ENCODE results near the gene RCOR3.
"Not testable (repeated sequence)": the region's sequence is repeated elsewhere in the genome, so short reads cannot be mapped to it uniquely, and the experiment has no call there.

The RCOR3 gene

DNA sequence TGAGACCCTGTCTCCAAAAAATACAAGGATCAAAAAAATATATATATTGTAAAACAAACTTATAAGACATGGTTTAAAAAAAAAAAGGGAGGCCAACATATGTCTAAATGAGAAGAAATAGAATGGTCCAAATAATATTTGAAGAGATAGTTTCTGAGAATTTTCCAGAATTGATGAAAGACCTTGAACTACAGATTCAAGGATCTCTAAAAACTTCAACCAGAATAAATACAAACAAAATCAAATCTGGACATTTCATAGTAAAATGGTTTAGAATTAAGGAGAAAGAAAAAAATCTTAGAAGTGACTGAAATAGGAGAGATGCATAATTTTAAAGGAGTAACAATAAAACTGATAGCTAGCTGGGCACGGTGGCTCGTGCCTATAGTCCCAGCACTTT lies 45.5 kb upstream of the RCOR3 start:
- Histone ChIP-seq H3K9me3 (ENCODE audit: insufficient read depth, low read depth, low read length) (no peaks in the 10 kb centered on the region), H3K79me2 (ENCODE audit: insufficient read depth, low read length) (no peaks in the 10 kb centered on the region), H3K4me1 (ENCODE audit: insufficient read depth, low read length, poor library complexity, severe bottlenecking) (no peaks in the 10 kb centered on the region), H3K9ac (ENCODE audit: low read depth, low read length, poor library complexity, severe bottlenecking) (no peak overlapping the region), H2AFZ (ENCODE audit: low read length) (no peak overlapping the region), H3K4me3 (ENCODE audit: low read length, poor library complexity, severe bottlenecking) (no peak overlapping the region), H3K27me3 (ENCODE audit: insufficient read depth, low read length, poor library complexity, severe bottlenecking) (no peaks in the 10 kb centered on the region), H3K36me3 (ENCODE audit: insufficient read depth, low read length) (no peaks in the 10 kb centered on the region), H3K4me2 (ENCODE audit: low read depth, low read length, poor library complexity, severe bottlenecking) (no peak overlapping the region), H3K9me2 (replicated peaks; ENCODE audit: low read depth, low read length) (no peaks in the 10 kb centered on the region), H3F3A (ENCODE audit: low read depth) (no peaks in the 10 kb centered on the region), H4K20me1 (ENCODE audit: insufficient read depth, low read length, poor library complexity, severe bottlenecking) (no peaks in the 10 kb centered on the region)
- TF ChIP-seq EZH2phosphoT487 (IDR thresholded peaks at IDR 0.05; ENCODE audit: borderline replicate concordance) = no peak

DNA sequence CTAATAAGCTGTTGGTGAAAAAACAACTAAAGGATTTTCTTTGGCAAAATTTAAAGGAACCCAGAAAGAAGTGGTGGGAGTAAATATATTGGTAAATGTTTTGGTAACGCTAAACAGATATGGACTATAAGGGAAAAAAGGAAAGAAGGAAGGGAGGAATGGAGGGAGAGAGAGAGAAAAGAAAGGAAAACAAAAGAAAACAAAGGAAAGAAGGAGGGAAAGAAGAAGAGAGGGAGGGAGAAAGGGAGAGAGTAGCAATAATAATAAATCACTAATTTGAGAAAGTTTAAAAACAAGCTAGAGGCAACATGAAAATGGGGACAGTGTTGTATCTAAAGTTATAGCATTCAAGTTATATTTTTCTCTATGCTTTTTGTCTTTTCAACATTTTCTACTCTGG lies 43.6 kb upstream of the RCOR3 start:
- no peaks in the 10 kb centered on the region for H4K20me1 ChIP-seq (ENCODE audit: insufficient read depth, low read length, poor library complexity, severe bottlenecking)
- TF ChIP-seq, protein P1, sequence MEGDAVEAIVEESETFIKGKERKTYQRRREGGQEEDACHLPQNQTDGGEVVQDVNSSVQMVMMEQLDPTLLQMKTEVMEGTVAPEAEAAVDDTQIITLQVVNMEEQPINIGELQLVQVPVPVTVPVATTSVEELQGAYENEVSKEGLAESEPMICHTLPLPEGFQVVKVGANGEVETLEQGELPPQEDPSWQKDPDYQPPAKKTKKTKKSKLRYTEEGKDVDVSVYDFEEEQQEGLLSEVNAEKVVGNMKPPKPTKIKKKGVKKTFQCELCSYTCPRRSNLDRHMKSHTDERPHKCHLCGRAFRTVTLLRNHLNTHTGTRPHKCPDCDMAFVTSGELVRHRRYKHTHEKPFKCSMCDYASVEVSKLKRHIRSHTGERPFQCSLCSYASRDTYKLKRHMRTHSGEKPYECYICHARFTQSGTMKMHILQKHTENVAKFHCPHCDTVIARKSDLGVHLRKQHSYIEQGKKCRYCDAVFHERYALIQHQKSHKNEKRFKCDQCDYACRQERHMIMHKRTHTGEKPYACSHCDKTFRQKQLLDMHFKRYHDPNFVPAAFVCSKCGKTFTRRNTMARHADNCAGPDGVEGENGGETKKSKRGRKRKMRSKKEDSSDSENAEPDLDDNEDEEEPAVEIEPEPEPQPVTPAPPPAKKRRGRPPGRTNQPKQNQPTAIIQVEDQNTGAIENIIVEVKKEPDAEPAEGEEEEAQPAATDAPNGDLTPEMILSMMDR (conservative IDR thresholded peaks at IDR 0.05; ENCODE audit: low read length) = no peak
- TF ChIP-seq EZH2phosphoT487 (IDR thresholded peaks at IDR 0.05; ENCODE audit: borderline replicate concordance) = no peak
- no peak overlapping the region for H3K4me3 ChIP-seq (ENCODE audit: low read length, poor library complexity, severe bottlenecking)
- no peaks in the 10 kb centered on the region for H3K79me2 ChIP-seq (ENCODE audit: insufficient read depth, low read length)
- H2AFZ ChIP-seq (ENCODE audit: low read length) = no peak overlapping the region
- no peak overlapping the region for H3K9ac ChIP-seq (ENCODE audit: low read depth, low read length, poor library complexity, severe bottlenecking)
- H3K9me2 ChIP-seq (replicated peaks; ENCODE audit: low read depth, low read length) = no peaks in the 10 kb centered on the region
- H3K9me3 ChIP-seq (ENCODE audit: insufficient read depth, low read depth, low read length) = no peaks in the 10 kb centered on the region
- no peaks in the 10 kb centered on the region for H3K27me3 ChIP-seq (ENCODE audit: insufficient read depth, low read length, poor library complexity, severe bottlenecking)
- no peak overlapping the region for H3K4me2 ChIP-seq (ENCODE audit: low read depth, low read length, poor library complexity, severe bottlenecking)
- no peaks in the 10 kb centered on the region for H3K4me1 ChIP-seq (ENCODE audit: insufficient read depth, low read length, poor library complexity, severe bottlenecking)
- no peaks in the 10 kb centered on the region for H3F3A ChIP-seq (ENCODE audit: low read depth)
- H3K36me3 ChIP-seq (ENCODE audit: insufficient read depth, low read length) = no peaks in the 10 kb centered on the region

DNA sequence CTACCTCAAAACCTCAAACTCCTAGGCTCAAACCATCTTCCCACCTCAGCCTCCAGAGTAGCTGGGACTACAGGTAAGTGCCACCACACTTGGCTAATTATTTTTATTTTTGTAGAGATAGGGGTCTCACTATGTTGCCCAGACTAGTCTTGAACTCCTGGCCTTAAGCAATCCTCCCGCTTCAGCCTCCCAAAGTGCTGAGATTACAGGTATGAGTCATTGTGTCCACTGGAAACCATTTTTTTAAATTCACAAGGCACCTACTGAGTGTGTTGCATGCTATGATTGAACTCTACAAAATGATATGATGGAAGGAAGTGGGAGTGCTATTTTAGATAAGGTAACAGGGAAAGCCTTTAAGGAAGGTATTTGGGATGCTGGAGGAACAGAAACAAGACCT lies 41.8 kb upstream of the RCOR3 start:
- H3K9me3 ChIP-seq (ENCODE audit: insufficient read depth, low read depth, low read length) = no peaks in the 10 kb centered on the region
- no peaks in the 10 kb centered on the region for H3F3A ChIP-seq (ENCODE audit: low read depth)
- H3K79me2 ChIP-seq (ENCODE audit: insufficient read depth, low read length) = no peaks in the 10 kb centered on the region
- no peak overlapping the region for H3K4me3 ChIP-seq (ENCODE audit: low read length, poor library complexity, severe bottlenecking)
- H3K27me3 ChIP-seq (ENCODE audit: insufficient read depth, low read length, poor library complexity, severe bottlenecking) = no peaks in the 10 kb centered on the region
- no peak overlapping the region for H3K4me2 ChIP-seq (ENCODE audit: low read depth, low read length, poor library complexity, severe bottlenecking)
- no peaks in the 10 kb centered on the region for H3K36me3 ChIP-seq (ENCODE audit: insufficient read depth, low read length)
- TF ChIP-seq EZH2phosphoT487 (IDR thresholded peaks at IDR 0.05; ENCODE audit: borderline replicate concordance) = no peak
- TF ChIP-seq, protein P1 (conservative IDR thresholded peaks at IDR 0.05; ENCODE audit: low read length) = no peak
- H3K9me2 ChIP-seq (replicated peaks; ENCODE audit: low read depth, low read length) = no peaks in the 10 kb centered on the region
- no peak overlapping the region for H3K9ac ChIP-seq (ENCODE audit: low read depth, low read length, poor library complexity, severe bottlenecking)
- no peaks in the 10 kb centered on the region for H3K4me1 ChIP-seq (ENCODE audit: insufficient read depth, low read length, poor library complexity, severe bottlenecking)
- H4K20me1 ChIP-seq (ENCODE audit: insufficient read depth, low read length, poor library complexity, severe bottlenecking) = no peaks in the 10 kb centered on the region
- no peak overlapping the region for H2AFZ ChIP-seq (ENCODE audit: low read length)

DNA sequence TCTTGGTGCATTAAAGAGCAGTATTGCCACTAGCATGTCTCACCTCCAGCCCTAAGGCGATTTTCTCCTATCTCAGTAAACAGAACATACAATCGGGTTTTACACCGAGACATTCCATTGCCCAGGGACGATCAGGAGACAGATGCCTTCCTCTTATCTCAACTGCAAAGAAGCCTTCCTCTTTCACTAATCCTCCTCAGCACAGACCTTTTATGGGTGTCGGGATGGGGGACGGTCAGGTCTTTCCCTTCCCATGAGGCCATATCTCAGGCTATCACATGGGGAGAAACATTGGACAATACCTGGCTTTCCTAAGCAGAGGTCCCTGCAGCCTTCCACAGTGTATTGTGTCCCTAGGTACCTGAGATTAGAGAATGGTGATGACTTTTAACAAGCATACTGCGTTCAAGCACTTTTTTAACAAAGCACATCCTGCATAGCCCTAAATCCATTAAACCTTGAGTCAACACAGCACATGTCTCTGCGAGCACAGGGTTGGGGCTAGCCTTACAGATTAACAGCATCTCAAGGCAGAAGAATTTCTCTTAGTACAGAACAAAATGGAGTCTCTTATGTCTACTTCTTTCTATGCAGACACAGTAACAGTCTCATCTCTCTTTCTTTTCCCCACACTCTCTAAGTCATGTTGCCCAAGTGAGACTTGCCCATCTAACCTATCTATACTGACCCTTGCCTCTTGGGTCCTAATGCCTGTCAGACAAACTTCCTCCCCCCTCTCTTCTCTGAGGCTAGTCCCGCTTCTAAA lies 36.5 kb upstream of the RCOR3 start:
- H3K4me1 ChIP-seq (ENCODE audit: insufficient read depth, low read length, poor library complexity, severe bottlenecking); H3K4me3 ChIP-seq (ENCODE audit: low read length, poor library complexity, severe bottlenecking); H3K79me2 ChIP-seq (ENCODE audit: insufficient read depth, low read length); H3K4me2 ChIP-seq (ENCODE audit: low read depth, low read length, poor library complexity, severe bottlenecking); H3K27me3 ChIP-seq (ENCODE audit: insufficient read depth, low read length, poor library complexity, severe bottlenecking); H3K9me2 ChIP-seq (replicated peaks; ENCODE audit: low read depth, low read length); H3K9ac ChIP-seq (ENCODE audit: low read depth, low read length, poor library complexity, severe bottlenecking); H3K9me3 ChIP-seq (ENCODE audit: insufficient read depth, low read depth, low read length); H2AFZ ChIP-seq (ENCODE audit: low read length); H3F3A ChIP-seq (ENCODE audit: low read depth); H3K36me3 ChIP-seq (ENCODE audit: insufficient read depth, low read length); H4K20me1 ChIP-seq (ENCODE audit: insufficient read depth, low read length, poor library complexity, severe bottlenecking): not testable (repeated sequence)

DNA sequence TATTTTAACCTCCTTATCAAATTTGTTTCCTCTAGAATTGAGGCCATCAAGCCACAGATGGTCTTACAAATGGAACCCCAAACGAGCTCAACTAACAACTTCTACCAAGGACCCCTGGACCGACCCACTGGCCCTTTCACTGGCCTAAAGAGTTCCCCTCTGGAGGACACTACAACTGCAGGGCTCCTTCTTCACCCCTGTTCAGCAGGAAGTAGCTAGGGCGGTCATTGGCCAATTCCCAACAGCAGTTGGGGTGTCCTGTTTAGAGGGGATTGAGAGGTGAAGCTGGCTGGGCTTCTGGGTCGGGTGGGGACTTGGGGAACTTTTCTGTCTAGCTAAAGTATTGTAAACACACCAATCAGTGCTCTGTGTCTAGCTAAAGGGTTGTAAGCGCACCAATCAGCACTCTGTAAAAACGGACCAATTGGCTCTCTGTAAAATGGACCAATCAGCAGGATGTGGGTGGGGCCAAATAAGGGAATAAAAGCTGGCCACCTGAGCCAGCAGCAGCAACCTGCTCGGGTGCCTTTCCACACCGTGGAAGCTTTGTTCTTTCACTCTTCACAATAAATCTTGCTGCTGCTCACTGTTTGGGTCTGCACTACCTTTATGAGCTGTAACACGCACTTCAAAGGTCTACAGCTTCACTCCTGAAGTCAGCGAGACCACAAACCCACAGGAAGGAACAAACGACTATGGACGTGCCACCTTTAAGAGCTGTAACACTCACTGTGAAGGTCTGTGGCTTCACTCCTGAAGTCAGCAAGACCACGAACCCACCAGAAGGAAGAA lies 30.4 kb upstream of the RCOR3 start:
- not testable (repeated sequence) for H3F3A ChIP-seq (ENCODE audit: low read depth); H2AFZ ChIP-seq (ENCODE audit: low read length)
- H3K4me3 ChIP-seq (ENCODE audit: low read length, poor library complexity, severe bottlenecking) = peak overlapping the region; percentile 30

More for the DNA sequence above, 30.4 kb upstream of the RCOR3 start:
- H3K9me2 ChIP-seq (replicated peaks; ENCODE audit: low read depth, low read length); H4K20me1 ChIP-seq (ENCODE audit: insufficient read depth, low read length, poor library complexity, severe bottlenecking); H3K9me3 ChIP-seq (ENCODE audit: insufficient read depth, low read depth, low read length); H3K36me3 ChIP-seq (ENCODE audit: insufficient read depth, low read length); H3K79me2 ChIP-seq (ENCODE audit: insufficient read depth, low read length); H3K9ac ChIP-seq (ENCODE audit: low read depth, low read length, poor library complexity, severe bottlenecking); H3K27me3 ChIP-seq (ENCODE audit: insufficient read depth, low read length, poor library complexity, severe bottlenecking): not testable (repeated sequence)
- Histone ChIP-seq H3K4me1 (ENCODE audit: insufficient read depth, low read length, poor library complexity, severe bottlenecking) (peaks cover 14% of the 10 kb centered on the region), H3K4me2 (ENCODE audit: low read depth, low read length, poor library complexity, severe bottlenecking) (peak overlapping the region; percentile 67)
